Loucy (cell line): Measurements from ENCODE around the gene SORCS2.

Experiments used
- H2AFZ ChIP-seq: fragments of 200-600 bp; sonication (generic); 2 replicates; pipeline ENCODE4 v1.6.0; 2016; ENCODE audit warnings: antibody characterized with exemption, mild to moderate bottlenecking, low read length, moderate library complexity
- H3F3A ChIP-seq: fragments of 200-600 bp; 2 replicates; pipeline ENCODE4 v1.6.0; 2016; ENCODE audit warnings: antibody characterized with exemption, low read depth, mild to moderate bottlenecking
- H3K27me3 ChIP-seq: fragments of 200-600 bp; sonication (generic); 2 replicates; pipeline ENCODE4 v1.6.1; 2014; ENCODE audit warnings: low read length, mild to moderate bottlenecking; ENCODE audit not compliant: insufficient read depth, poor library complexity, severe bottlenecking
- H3K36me3 ChIP-seq: fragments of 200-600 bp; sonication (generic); 2 replicates; pipeline ENCODE4 v1.6.1; 2016; ENCODE audit warnings: low read length; ENCODE audit not compliant: insufficient read depth
- H3K4me1 ChIP-seq: fragments of 200-600 bp; sonication (generic); 2 replicates; pipeline ENCODE4 v1.5.1; 2014; ENCODE audit warnings: low read length, mild to moderate bottlenecking; ENCODE audit not compliant: insufficient read depth, poor library complexity, severe bottlenecking
- H3K4me2 ChIP-seq: fragments of 200-600 bp; sonication (generic); 2 replicates; pipeline ENCODE4 v1.6.0; 2014; ENCODE audit warnings: antibody characterized with exemption, low read length, low read depth, mild to moderate bottlenecking; ENCODE audit not compliant: poor library complexity, severe bottlenecking
- H3K4me3 ChIP-seq: fragments of 200-600 bp; sonication (generic); 2 replicates; pipeline ENCODE4 v1.5.1; 2014; ENCODE audit warnings: low read length, mild to moderate bottlenecking, mixed read lengths; ENCODE audit not compliant: poor library complexity, severe bottlenecking
- H3K79me2 ChIP-seq: fragments of 200-600 bp; sonication (generic); 2 replicates; pipeline ENCODE4 v1.6.1; 2014; ENCODE audit warnings: low read length; ENCODE audit not compliant: insufficient read depth
- H3K9ac ChIP-seq: fragments of 200-600 bp; sonication (generic); 2 replicates; pipeline ENCODE4 v1.6.0; 2014; ENCODE audit warnings: mild to moderate bottlenecking, low read depth, low read length, moderate library complexity; ENCODE audit not compliant: poor library complexity, severe bottlenecking
- H3K9me2 ChIP-seq: fragments of 200-600 bp; sonication (generic); replicated peaks from 2 replicates; pipeline ENCODE4 v1.6.1; 2016; ENCODE audit warnings: low read depth, low read length, mixed read lengths
- H3K9me3 ChIP-seq: fragments of 200-600 bp; sonication (generic); 2 replicates; pipeline ENCODE4 v1.6.1; 2014; ENCODE audit warnings: mild to moderate bottlenecking, antibody characterized with exemption, low read length, low read depth; ENCODE audit not compliant: insufficient read depth
- H4K20me1 ChIP-seq: fragments of 200-600 bp; sonication (generic); 2 replicates; pipeline ENCODE4 v1.6.0; 2014; ENCODE audit warnings: antibody characterized with exemption, low read length, mild to moderate bottlenecking; ENCODE audit not compliant: insufficient read depth, poor library complexity, severe bottlenecking
- CTCF ChIP-seq: fragments of 200-600 bp; sonication (generic); conservative IDR thresholded peaks from 2 replicates; pipeline ENCODE4 v1.5.1; 2014; ENCODE audit warnings: mild to moderate bottlenecking, antibody characterized with exemption, low read length
- EZH2phosphoT487 ChIP-seq: fragments of 200-600 bp; IDR thresholded peaks from 2 replicates; pipeline ENCODE4 v1.6.1; 2018; ENCODE audit warnings: antibody characterized with exemption, mild to moderate bottlenecking, moderate library complexity, borderline replicate concordance

The SORCS2 gene

GRCh38 chr4:7762376-7763030 lies 570.2 kb downstream of the SORCS2 start:
- Histone ChIP-seq H3K27me3 (no peaks in the 10 kb centered on the region), H3K9me3 (no peaks in the 10 kb centered on the region; the same call in 1 of the 2 replicates), H3F3A (no peaks in the 10 kb centered on the region), H3K9ac (no peak overlapping the region), H2AFZ (no peak overlapping the region), H3K4me2 (no peak overlapping the region), H3K4me3 (no peak overlapping the region), H3K9me2 (no peaks in the 10 kb centered on the region), H3K36me3 (no peaks in the 10 kb centered on the region), H3K79me2 (no peaks in the 10 kb centered on the region), H3K4me1 (no peaks in the 10 kb centered on the region), H4K20me1 (no peaks in the 10 kb centered on the region)
- TF ChIP-seq CTCF (no peak), EZH2phosphoT487 (no peak)

- Histone ChIP-seq H3K4me1 (no peaks in the 10 kb centered on the region), H3F3A (no peaks in the 10 kb centered on the region), H4K20me1 (no peaks in the 10 kb centered on the region), H3K79me2 (no peaks in the 10 kb centered on the region), H3K9me2 (no peaks in the 10 kb centered on the region), H3K4me3 (no peak overlapping the region), H3K9ac (no peak overlapping the region), H3K4me2 (no peak overlapping the region), H2AFZ (no peak overlapping the region), H3K9me3 (no peaks in the 10 kb centered on the region; the same call in 1 of the 2 replicates), H3K27me3 (no peaks in the 10 kb centered on the region), H3K36me3 (no peaks in the 10 kb centered on the region)
- TF ChIP-seq EZH2phosphoT487 (no peak), CTCF (no peak)
Measured at GRCh38 chr4:7763106-7763505, 570.8 kb downstream of the SORCS2 start.

GRCh38 chr4:7763788-7764187 lies 571.5 kb downstream of the SORCS2 start:
- Histone ChIP-seq H3K9ac (no peak overlapping the region), H3F3A (no peaks in the 10 kb centered on the region), H3K9me2 (no peaks in the 10 kb centered on the region), H3K9me3 (no peaks in the 10 kb centered on the region; the same call in 1 of the 2 replicates), H3K4me2 (no peak overlapping the region), H3K36me3 (no peaks in the 10 kb centered on the region), H3K79me2 (no peaks in the 10 kb centered on the region), H3K4me1 (no peaks in the 10 kb centered on the region), H4K20me1 (no peaks in the 10 kb centered on the region), H2AFZ (no peak overlapping the region), H3K27me3 (no peaks in the 10 kb centered on the region), H3K4me3 (no peak overlapping the region)
- TF ChIP-seq EZH2phosphoT487 (no peak), CTCF (no peak)
